ENCODE data around the gene MYBPC1.

Gene MYBPC1

GRCh38 chr12:101707131-101707782, 112.5 kb downstream of the MYBPC1 start:
- H3K4me3 ChIP-seq (replicated peaks; ENCODE audit: low read depth, low read length) = no peak overlapping the region
- no peak for DNase-seq (ENCODE audit: extremely low read depth, low read depth)
- TF ChIP-seq, protein P1, sequence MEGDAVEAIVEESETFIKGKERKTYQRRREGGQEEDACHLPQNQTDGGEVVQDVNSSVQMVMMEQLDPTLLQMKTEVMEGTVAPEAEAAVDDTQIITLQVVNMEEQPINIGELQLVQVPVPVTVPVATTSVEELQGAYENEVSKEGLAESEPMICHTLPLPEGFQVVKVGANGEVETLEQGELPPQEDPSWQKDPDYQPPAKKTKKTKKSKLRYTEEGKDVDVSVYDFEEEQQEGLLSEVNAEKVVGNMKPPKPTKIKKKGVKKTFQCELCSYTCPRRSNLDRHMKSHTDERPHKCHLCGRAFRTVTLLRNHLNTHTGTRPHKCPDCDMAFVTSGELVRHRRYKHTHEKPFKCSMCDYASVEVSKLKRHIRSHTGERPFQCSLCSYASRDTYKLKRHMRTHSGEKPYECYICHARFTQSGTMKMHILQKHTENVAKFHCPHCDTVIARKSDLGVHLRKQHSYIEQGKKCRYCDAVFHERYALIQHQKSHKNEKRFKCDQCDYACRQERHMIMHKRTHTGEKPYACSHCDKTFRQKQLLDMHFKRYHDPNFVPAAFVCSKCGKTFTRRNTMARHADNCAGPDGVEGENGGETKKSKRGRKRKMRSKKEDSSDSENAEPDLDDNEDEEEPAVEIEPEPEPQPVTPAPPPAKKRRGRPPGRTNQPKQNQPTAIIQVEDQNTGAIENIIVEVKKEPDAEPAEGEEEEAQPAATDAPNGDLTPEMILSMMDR (IDR thresholded peaks at IDR 0.05; ENCODE audit: low read depth, low read length, missing control alignments) = no peak

DNA sequence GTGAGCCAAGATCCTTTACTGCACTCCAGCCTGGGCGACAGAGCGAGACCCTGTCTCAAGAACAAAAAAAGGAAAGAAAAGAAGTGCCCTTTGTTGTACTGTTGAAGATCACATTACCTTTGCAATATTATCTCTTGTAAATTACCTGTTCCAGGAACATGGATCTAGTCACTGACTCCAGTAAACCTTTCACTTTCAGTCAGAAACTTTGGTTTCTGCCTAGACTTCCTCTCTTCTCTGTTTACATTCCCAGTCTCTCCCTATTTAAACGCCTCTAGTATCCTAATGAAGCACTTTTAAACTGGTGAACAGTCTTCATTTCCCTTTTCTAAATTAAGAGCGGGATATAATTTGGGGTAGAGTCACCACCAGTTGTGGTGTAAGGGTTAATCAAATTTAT, 115.5 kb downstream of the MYBPC1 start:
- TF ChIP-seq, protein P1 (IDR thresholded peaks at IDR 0.05; ENCODE audit: low read depth, low read length, missing control alignments) = no peak
- DNase-seq (ENCODE audit: extremely low read depth, low read depth) = no peak
- H3K4me3 ChIP-seq (replicated peaks; ENCODE audit: low read depth, low read length) = no peak overlapping the region

DNA sequence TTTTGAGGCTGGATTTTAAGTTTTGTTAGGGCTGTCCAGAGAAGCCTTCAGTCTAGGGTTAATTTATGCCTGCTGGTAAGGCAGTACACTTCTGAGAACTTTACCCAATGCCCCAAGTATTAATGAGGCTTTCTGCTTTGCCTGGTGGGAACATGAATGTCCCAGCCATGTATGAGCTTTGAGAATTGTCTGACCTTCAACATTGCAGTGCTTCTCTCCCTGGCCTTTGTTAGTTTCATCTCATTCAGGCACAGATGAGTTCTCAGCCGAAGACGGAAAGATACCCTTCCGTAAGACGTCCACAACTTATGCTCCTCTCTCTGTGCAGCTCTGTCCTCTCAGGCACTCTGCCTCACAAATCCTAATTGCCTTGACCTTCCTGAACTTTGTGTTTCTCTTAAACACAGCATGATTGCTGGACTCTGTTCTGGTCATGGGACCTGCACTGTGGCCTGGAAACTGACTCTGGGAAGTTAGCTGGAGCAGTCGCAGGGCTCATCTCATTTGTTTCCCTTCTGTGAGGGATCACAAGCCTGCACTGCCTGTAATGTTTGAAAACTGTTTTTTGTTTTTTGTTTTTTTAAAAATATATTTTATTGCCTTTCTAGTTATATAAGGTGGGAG, 118.4 kb downstream of the MYBPC1 start:
- TF ChIP-seq, protein P1 (IDR thresholded peaks at IDR 0.05; ENCODE audit: low read depth, low read length, missing control alignments) = no peak
- H3K4me3 ChIP-seq (replicated peaks; ENCODE audit: low read depth, low read length) = no peak overlapping the region
- DNase-seq (ENCODE audit: extremely low read depth, low read depth) = no peak

GRCh38 chr12:101713930-101714329, 119.2 kb downstream of the MYBPC1 start:
- DNase-seq (ENCODE audit: extremely low read depth, low read depth) = no peak
- TF ChIP-seq, protein P1 (IDR thresholded peaks at IDR 0.05; ENCODE audit: low read depth, low read length, missing control alignments) = no peak
- H3K4me3 ChIP-seq (replicated peaks; ENCODE audit: low read depth, low read length) = no peak overlapping the region

GRCh38 chr12:101714877-101715444, 120.2 kb downstream of the MYBPC1 start:
- H3K4me3 ChIP-seq (replicated peaks; ENCODE audit: low read depth, low read length) = no peak overlapping the region
- DNase-seq (ENCODE audit: extremely low read depth, low read depth) = no peak
- TF ChIP-seq, protein P1 (IDR thresholded peaks at IDR 0.05; ENCODE audit: low read depth, low read length, missing control alignments) = no peak

GRCh38 chr12:101719566-101719965, 124.8 kb downstream of the MYBPC1 start:
- no peak for DNase-seq (ENCODE audit: extremely low read depth, low read depth)
- TF ChIP-seq, protein P1 (IDR thresholded peaks at IDR 0.05; ENCODE audit: low read depth, low read length, missing control alignments) = no peak
- no peak overlapping the region for H3K4me3 ChIP-seq (replicated peaks; ENCODE audit: low read depth, low read length)
